Gastrocnemius medialis (tissue), 4 donors: ENCODE measurements around the gene OR2B2.

ENCODE experiments used
- POLR2A ChIP-seq, 2 donors: fragments of 450-650 bp; IDR thresholded peaks; one replicate each; pipeline ENCODE4 v1.6.1; 2017; ENCODE audit warnings: antibody characterized with exemption in 2 of 2, mild to moderate bottlenecking in 2 of 2, moderate library complexity in 2 of 2
- TF ChIP-seq, protein P1 (sequence below), 5 experiments: fragments of 450-650 bp in 3 of 5; fragments of 200-600 bp in 2 of 5; sonication (generic) in 2 of 5; IDR thresholded peaks in 4 of 5; conservative IDR thresholded peaks in 1 of 5; 1 replicate in 4 of 5; 2 replicates in 1 of 5; pipeline ENCODE4 v1.5.1; 2016 to 2019; ENCODE audit warnings: antibody characterized with exemption in 5 of 5, mild to moderate bottlenecking in 3 of 5, moderate library complexity in 3 of 5

DNA sequence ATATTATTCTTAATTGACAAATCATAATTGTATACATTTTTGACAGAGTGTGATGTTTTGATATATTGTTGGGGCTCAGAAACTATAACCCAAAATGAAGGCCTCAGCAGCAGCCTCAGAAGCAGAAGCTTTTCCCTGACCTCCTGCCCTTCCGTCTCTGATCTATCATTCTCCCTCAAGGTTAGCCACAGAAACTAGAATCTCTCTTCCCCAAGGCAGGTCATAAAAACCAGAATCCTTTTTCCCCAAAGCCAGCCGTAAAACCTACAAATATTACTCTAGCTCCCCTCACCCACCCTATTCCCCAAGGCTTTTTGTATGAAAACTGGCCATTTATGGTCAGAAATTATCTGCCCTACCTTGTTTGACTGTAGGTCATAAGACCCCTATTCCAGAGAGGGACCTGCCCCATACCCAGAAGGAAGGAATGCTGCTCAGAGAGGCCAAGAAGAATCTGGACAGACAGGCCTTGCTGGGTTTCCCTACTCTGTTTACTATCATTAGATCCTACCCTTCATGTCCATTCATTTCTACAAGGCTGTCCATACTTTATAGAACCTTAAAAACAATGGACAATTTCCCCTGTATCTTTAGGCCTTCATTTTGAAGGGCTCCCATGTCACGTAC lies 14.5 kb downstream of the OR2B2 start:
- TF ChIP-seq, protein P1, sequence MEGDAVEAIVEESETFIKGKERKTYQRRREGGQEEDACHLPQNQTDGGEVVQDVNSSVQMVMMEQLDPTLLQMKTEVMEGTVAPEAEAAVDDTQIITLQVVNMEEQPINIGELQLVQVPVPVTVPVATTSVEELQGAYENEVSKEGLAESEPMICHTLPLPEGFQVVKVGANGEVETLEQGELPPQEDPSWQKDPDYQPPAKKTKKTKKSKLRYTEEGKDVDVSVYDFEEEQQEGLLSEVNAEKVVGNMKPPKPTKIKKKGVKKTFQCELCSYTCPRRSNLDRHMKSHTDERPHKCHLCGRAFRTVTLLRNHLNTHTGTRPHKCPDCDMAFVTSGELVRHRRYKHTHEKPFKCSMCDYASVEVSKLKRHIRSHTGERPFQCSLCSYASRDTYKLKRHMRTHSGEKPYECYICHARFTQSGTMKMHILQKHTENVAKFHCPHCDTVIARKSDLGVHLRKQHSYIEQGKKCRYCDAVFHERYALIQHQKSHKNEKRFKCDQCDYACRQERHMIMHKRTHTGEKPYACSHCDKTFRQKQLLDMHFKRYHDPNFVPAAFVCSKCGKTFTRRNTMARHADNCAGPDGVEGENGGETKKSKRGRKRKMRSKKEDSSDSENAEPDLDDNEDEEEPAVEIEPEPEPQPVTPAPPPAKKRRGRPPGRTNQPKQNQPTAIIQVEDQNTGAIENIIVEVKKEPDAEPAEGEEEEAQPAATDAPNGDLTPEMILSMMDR (IDR thresholded peaks at IDR 0.05 in 4 of 5, conservative IDR thresholded peaks at IDR 0.05 in 1 of 5), result no peak
- TF ChIP-seq POLR2A (IDR thresholded peaks at IDR 0.05), result no peak
